Caco-2 (cell line): ENCODE data around the gene OLAH. TPM values are rescaled to one million over a fixed set of nuclear protein-coding genes. Genes with fewer than 3 reads are reported as not detected.

Experiments
- BruUV-seq: library from RNA; stranded (reverse); fragments of 400-500 nt; replicated peaks from 2 replicates; lab custom pipeline; 2021; lab: Mats Ljungman, UMichigan
- CTCF ChIA-PET: fragments of 300-600 bp; sonication (Branson Sonifier 250); formaldehyde crosslinking; loops from one replicate; lab custom pipeline; 2022; ENCODE audit warnings: antibody characterized with exemption; lab: Charles Lee
- POLR2A ChIA-PET: fragments of 300-600 bp; sonication (Branson Sonifier 250); formaldehyde crosslinking; loops from one replicate; lab custom pipeline; 2022; ENCODE audit warnings: antibody characterized with exemption; lab: Charles Lee
- DNase-seq, 2 experiments: peaks; one replicate each; pipeline versions ENCODE4 v3.0.0 to v3.0.0-alpha.2; 2020 to 2022
- H3K27me3 ChIP-seq: replicated peaks from 2 replicates; pipeline ENCODE4 v1.6.0; 2011; ENCODE audit warnings: low read length; ENCODE audit not compliant: control insufficient read depth, insufficient read depth
- H3K36me3 ChIP-seq: 2 replicates; pipeline ENCODE4 v1.5.1; 2011; ENCODE audit warnings: low read length; ENCODE audit not compliant: control insufficient read depth, insufficient read depth
- H3K4me1 ChIP-seq: fragments of 250-450 bp; sonication (Bioruptor Pico); 2 replicates; pipeline ENCODE4 v1.5.1; 2020; ENCODE audit warnings: mild to moderate bottlenecking
- H3K4me3 ChIP-seq: 2 replicates; pipeline ENCODE4 v1.5.1; 2011; ENCODE audit warnings: low read depth, mild to moderate bottlenecking, control low read depth, low read length
- H3K9me3 ChIP-seq: fragments of 250-450 bp; sonication (Bioruptor Pico); 2 replicates; pipeline ENCODE4 v1.5.1; 2020; ENCODE audit warnings: mild to moderate bottlenecking, moderate library complexity
- H3K27ac Mint-ChIP-seq: one replicate; pipeline ENCODE4 v1.8.0; 2022; ENCODE audit warnings: mixed read lengths; ENCODE audit not compliant: unreplicated experiment
- H3K27me3 Mint-ChIP-seq: one replicate; pipeline ENCODE4 v1.8.0; 2022; ENCODE audit warnings: mixed read lengths; ENCODE audit not compliant: insufficient read depth, unreplicated experiment
- H3K36me3 Mint-ChIP-seq: one replicate; pipeline ENCODE4 v1.8.0; 2022; ENCODE audit warnings: mild to moderate bottlenecking, mixed read lengths; ENCODE audit not compliant: insufficient read depth, unreplicated experiment
- H3K4me1 Mint-ChIP-seq: one replicate; pipeline ENCODE4 v1.8.0; 2022; ENCODE audit warnings: low read depth, mixed read lengths; ENCODE audit not compliant: unreplicated experiment
- H3K4me3 Mint-ChIP-seq: one replicate; pipeline ENCODE4 v1.8.0; 2022; ENCODE audit warnings: mild to moderate bottlenecking, moderate library complexity, mixed read lengths; ENCODE audit not compliant: unreplicated experiment
- H3K9me3 Mint-ChIP-seq: one replicate; pipeline ENCODE4 v1.8.0; 2022; ENCODE audit warnings: mixed read lengths; ENCODE audit not compliant: unreplicated experiment
- CTCF ChIP-seq, 2 experiments: fragments of 200-600 bp in 1 of 2; IDR thresholded peaks; 1 replicate in 1 of 2; 2 replicates in 1 of 2; pipeline versions ENCODE4 v1.5.1 to v1.8.0; 2011 to 2022; ENCODE audit warnings: antibody characterized with exemption in 1 of 2, control low read depth in 1 of 2, inconsistent platforms in 1 of 2, low read depth in 1 of 2, low read length in 1 of 2, mild to moderate bottlenecking in 1 of 2, moderate library complexity in 1 of 2; ENCODE audit not compliant: insufficient read depth in 1 of 2, severe bottlenecking in 1 of 2, unreplicated experiment in 1 of 2
- intact Hi-C: fragments of 100-400 bp; cut with micrococcal nuclease; formaldehyde crosslinking; loops from one replicate; pipeline ENCODE4 v1.10.0; 2022; ENCODE audit not compliant: unreplicated experiment
- total RNA-seq: library from RNA; stranded (reverse); gene quantifications from 2 replicates; pipeline ENCODE4 v1.2.3, GENCODE V29; 2022

Gene OLAH
- total RNA-seq, 1 experiment from 2014 or later: not detected

- Histone ChIP-seq H3K4me1 (0 out of 2 replicates have a peak, but pooled peaks cover 7% of the 10 kb centered on the region), H3K36me3 (peaks cover 3% of the 10 kb centered on the region)
- H3K27ac Mint-ChIP-seq: no peak overlapping the region
Observed at GRCh38 chr10:15112657-15113056, 68.9 kb downstream of the OLAH start.

GRCh38 chr10:15113766-15114165 is 70.0 kb downstream of the OLAH start:
- CTCF ChIA-PET: no interaction called here
- Histone ChIP-seq H3K27me3 (no peaks in the 10 kb centered on the region), H3K36me3 (peaks cover 3% of the 10 kb centered on the region), H3K4me1 (0 out of 2 replicates have a peak, but pooled peaks cover 1% of the 10 kb centered on the region), H3K9me3 (no peaks in the 10 kb centered on the region), H3K4me3 (no peak overlapping the region)
- Mint-ChIP-seq H3K4me1 (no peaks in the 10 kb centered on the region), H3K27me3 (no peaks in the 10 kb centered on the region), H3K27ac (no peak overlapping the region), H3K9me3 (no peaks in the 10 kb centered on the region), H3K4me3 (no peak overlapping the region), H3K36me3 (peaks cover 31% of the 10 kb centered on the region)
- BruUV-seq: no TSS peak
- intact Hi-C loops: no loop called here
- no peak for DNase-seq
- POLR2A ChIA-PET: no interaction called here
- no peak for TF ChIP-seq CTCF (IDR thresholded peaks at IDR 0.05; ENCODE audit: insufficient read depth in 1 of 2, low read depth in 1 of 2, low read length in 1 of 2, severe bottlenecking in 1 of 2, unreplicated experiment in 1 of 2)

More at GRCh38 chr10:15112657-15113056, 68.9 kb downstream of the OLAH start:
- DNase-seq: no peak
- H3K9me3 Mint-ChIP-seq: no peaks in the 10 kb centered on the region
- H3K4me3 ChIP-seq: no peak overlapping the region
- ChIA-PET POLR2A (no interaction called here), CTCF (no interaction called here)
- BruUV-seq: no TSS peak
- no peak overlapping the region for H3K4me3 Mint-ChIP-seq
- no peaks in the 10 kb centered on the region for H3K27me3 ChIP-seq
- no peaks in the 10 kb centered on the region for H3K27me3 Mint-ChIP-seq
- no peaks in the 10 kb centered on the region for H3K4me1 Mint-ChIP-seq
- no peak for TF ChIP-seq CTCF (IDR thresholded peaks at IDR 0.05; ENCODE audit: insufficient read depth in 1 of 2, low read depth in 1 of 2, low read length in 1 of 2, severe bottlenecking in 1 of 2, unreplicated experiment in 1 of 2)
- no peaks in the 10 kb centered on the region for H3K9me3 ChIP-seq
- H3K36me3 Mint-ChIP-seq: peaks cover 43% of the 10 kb centered on the region
- intact Hi-C loops: no loop called here

- ChIA-PET POLR2A (no interaction called here), CTCF (no interaction called here)
- no peaks in the 10 kb centered on the region for H3K27me3 ChIP-seq
- H3K36me3 ChIP-seq: no peaks in the 10 kb centered on the region; the same call in none of the 2 replicates
- H3K4me3 ChIP-seq: no peak overlapping the region
- H3K9me3 ChIP-seq: no peaks in the 10 kb centered on the region
- DNase-seq: no peak
- H3K4me3 Mint-ChIP-seq: no peak overlapping the region
- no peak for TF ChIP-seq CTCF (IDR thresholded peaks at IDR 0.05; ENCODE audit: insufficient read depth in 1 of 2, low read depth in 1 of 2, low read length in 1 of 2, severe bottlenecking in 1 of 2, unreplicated experiment in 1 of 2)
- no peaks in the 10 kb centered on the region for H3K9me3 Mint-ChIP-seq
- H3K4me1 ChIP-seq: no peaks in the 10 kb centered on the region
- no peaks in the 10 kb centered on the region for H3K27me3 Mint-ChIP-seq
- peaks cover 13% of the 10 kb centered on the region for H3K36me3 Mint-ChIP-seq
- no peaks in the 10 kb centered on the region for H3K4me1 Mint-ChIP-seq
- no TSS peak for BruUV-seq
- intact Hi-C loops: no loop called here
- H3K27ac Mint-ChIP-seq: no peak overlapping the region
Observed at GRCh38 chr10:15116225-15116624, 72.5 kb downstream of the OLAH start.
